Retinal pigment epithelial cell (primary cell): ENCODE measurements around the gene SLC9A9.

Source experiments
- DNase-seq: peaks from one replicate; pipeline ENCODE4 v3.0.0-alpha.2; 2010; ENCODE audit warnings: low read depth
- H3K4me3 ChIP-seq: 2 replicates; pipeline ENCODE4 v1.5.1; 2011; ENCODE audit warnings: mild to moderate bottlenecking, low read length, control low read depth, moderate library complexity
- CTCF ChIP-seq: conservative IDR thresholded peaks from 2 replicates; pipeline ENCODE4 v1.5.1; 2011; ENCODE audit warnings: low read depth, low read length, control low read depth, inconsistent platforms

Gene SLC9A9

GRCh38 chr3:143672396-143673165, 175.7 kb downstream of the SLC9A9 start:
- no peak for TF ChIP-seq CTCF
- no peak for DNase-seq
- H3K4me3 ChIP-seq: no peak overlapping the region

GRCh38 chr3:143671626-143672025, 176.6 kb downstream of the SLC9A9 start:
- TF ChIP-seq CTCF: no peak
- H3K4me3 ChIP-seq: no peak overlapping the region

GRCh38 chr3:143668924-143669790, 179.1 kb downstream of the SLC9A9 start:
- no peak for TF ChIP-seq CTCF
- DNase-seq: no peak
- H3K4me3 ChIP-seq: no peak overlapping the region

More at GRCh38 chr3:143671626-143672025, 176.6 kb downstream of the SLC9A9 start:
- DNase-seq: no peak

GRCh38 chr3:143668385-143668784, 179.9 kb downstream of the SLC9A9 start:
- DNase-seq: no peak
- H3K4me3 ChIP-seq: no peak overlapping the region
- TF ChIP-seq CTCF: no peak

GRCh38 chr3:143661677-143662076, 186.6 kb downstream of the SLC9A9 start:
- no peak for DNase-seq
- TF ChIP-seq CTCF: no peak
- H3K4me3 ChIP-seq: no peak overlapping the region

GRCh38 chr3:143658861-143659260, 189.4 kb downstream of the SLC9A9 start:
- H3K4me3 ChIP-seq: no peak overlapping the region
- TF ChIP-seq CTCF: no peak
- no peak for DNase-seq
